ENCODE results near the gene CMPK1.

- TF ChIP-seq CTCF (IDR thresholded peaks at IDR 0.05; ENCODE audit: poor library complexity, severe bottlenecking) = no peak
- no peak for TF ChIP-seq POLR2AphosphoS5 (IDR thresholded peaks at IDR 0.05)
- TF ChIP-seq EZH2 (IDR thresholded peaks at IDR 0.05; ENCODE audit: borderline replicate concordance, insufficient read depth, low read length, poor library complexity, severe bottlenecking) = no peak
- no peak for TF ChIP-seq RAD21 (conservative IDR thresholded peaks at IDR 0.05)
- TF ChIP-seq REST (IDR thresholded peaks at IDR 0.05; ENCODE audit: borderline replicate concordance) = no peak
- TF ChIP-seq TAF1 (IDR thresholded peaks at IDR 0.05; ENCODE audit: low read depth) = no peak
Observed at GRCh38 chr1:47401761-47402160, 68.2 kb downstream of the CMPK1 start.
